Left kidney (tissue), 1 donor: ENCODE measurements around the gene AFM. TPM values are rescaled to one million over a fixed set of nuclear protein-coding genes. Genes with fewer than 3 reads are reported as not detected.

ENCODE experiments used
- polyA plus RNA-seq: library from polyadenylated mRNA; unstranded; fragments of 120-200 nt; gene quantifications from one replicate; pipeline ENCODE4 v1.2.1, GENCODE V29; 2013; ENCODE audit not compliant: insufficient read length

AFM gene
- polyA plus RNA-seq, 1 donor, result 16.7 TPM

Other genes with a start within 250 kb of the AFM start
- 94.3 TPM for gene ANKRD17, start 222.9 kb upstream of the AFM start, polyA plus RNA-seq
- 4.6 TPM for gene ALB, start 77.5 kb upstream of the AFM start, polyA plus RNA-seq
- gene AFP, start 45.5 kb upstream of the AFM start, polyA plus RNA-seq, result 746 TPM
- gene RASSF6, start 138.7 kb downstream of the AFM start, polyA plus RNA-seq, result 8.8 TPM